Loucy (cell line): ENCODE measurements around the gene FAM133A.

ENCODE experiments used
- H2AFZ ChIP-seq: fragments of 200-600 bp; sonication (generic); 2 replicates; pipeline ENCODE4 v1.6.0; 2016; ENCODE audit warnings: antibody characterized with exemption, mild to moderate bottlenecking, low read length, moderate library complexity
- H3F3A ChIP-seq: fragments of 200-600 bp; 2 replicates; pipeline ENCODE4 v1.6.0; 2016; ENCODE audit warnings: antibody characterized with exemption, low read depth, mild to moderate bottlenecking
- H3K27me3 ChIP-seq: fragments of 200-600 bp; sonication (generic); 2 replicates; pipeline ENCODE4 v1.6.1; 2014; ENCODE audit warnings: low read length, mild to moderate bottlenecking; ENCODE audit not compliant: insufficient read depth, poor library complexity, severe bottlenecking
- H3K36me3 ChIP-seq: fragments of 200-600 bp; sonication (generic); 2 replicates; pipeline ENCODE4 v1.6.1; 2016; ENCODE audit warnings: low read length; ENCODE audit not compliant: insufficient read depth
- H3K4me1 ChIP-seq: fragments of 200-600 bp; sonication (generic); 2 replicates; pipeline ENCODE4 v1.5.1; 2014; ENCODE audit warnings: low read length, mild to moderate bottlenecking; ENCODE audit not compliant: insufficient read depth, poor library complexity, severe bottlenecking
- H3K4me2 ChIP-seq: fragments of 200-600 bp; sonication (generic); 2 replicates; pipeline ENCODE4 v1.6.0; 2014; ENCODE audit warnings: antibody characterized with exemption, low read length, low read depth, mild to moderate bottlenecking; ENCODE audit not compliant: poor library complexity, severe bottlenecking
- H3K4me3 ChIP-seq: fragments of 200-600 bp; sonication (generic); 2 replicates; pipeline ENCODE4 v1.5.1; 2014; ENCODE audit warnings: low read length, mild to moderate bottlenecking, mixed read lengths; ENCODE audit not compliant: poor library complexity, severe bottlenecking
- H3K79me2 ChIP-seq: fragments of 200-600 bp; sonication (generic); 2 replicates; pipeline ENCODE4 v1.6.1; 2014; ENCODE audit warnings: low read length; ENCODE audit not compliant: insufficient read depth
- H3K9ac ChIP-seq: fragments of 200-600 bp; sonication (generic); 2 replicates; pipeline ENCODE4 v1.6.0; 2014; ENCODE audit warnings: mild to moderate bottlenecking, low read depth, low read length, moderate library complexity; ENCODE audit not compliant: poor library complexity, severe bottlenecking
- H3K9me2 ChIP-seq: fragments of 200-600 bp; sonication (generic); replicated peaks from 2 replicates; pipeline ENCODE4 v1.6.1; 2016; ENCODE audit warnings: low read depth, low read length, mixed read lengths
- H3K9me3 ChIP-seq: fragments of 200-600 bp; sonication (generic); 2 replicates; pipeline ENCODE4 v1.6.1; 2014; ENCODE audit warnings: mild to moderate bottlenecking, antibody characterized with exemption, low read length, low read depth; ENCODE audit not compliant: insufficient read depth
- H4K20me1 ChIP-seq: fragments of 200-600 bp; sonication (generic); 2 replicates; pipeline ENCODE4 v1.6.0; 2014; ENCODE audit warnings: antibody characterized with exemption, low read length, mild to moderate bottlenecking; ENCODE audit not compliant: insufficient read depth, poor library complexity, severe bottlenecking
- CTCF ChIP-seq: fragments of 200-600 bp; sonication (generic); conservative IDR thresholded peaks from 2 replicates; pipeline ENCODE4 v1.5.1; 2014; ENCODE audit warnings: mild to moderate bottlenecking, antibody characterized with exemption, low read length
- EZH2phosphoT487 ChIP-seq: fragments of 200-600 bp; IDR thresholded peaks from 2 replicates; pipeline ENCODE4 v1.6.1; 2018; ENCODE audit warnings: antibody characterized with exemption, mild to moderate bottlenecking, moderate library complexity, borderline replicate concordance

Gene FAM133A

GRCh38 chrX:93673869-93674271 lies at the start of gene FAM133A:
Gene FAM133A (plus strand): TSS chrX:93674206. CDS start chrX:93709420, 35,214 bp downstream.
- H3K4me1 ChIP-seq, result no peaks in the 10 kb centered on the region
- H2AFZ ChIP-seq, result no peak within 1 kb of the TSS
- H3K4me2 ChIP-seq, result no peak within 1 kb of the TSS

GRCh38 chrX:93637591-93637990 lies 36.4 kb upstream of the FAM133A start:
- Histone ChIP-seq H3K27me3 (no peaks in the 10 kb centered on the region), H4K20me1 (no peaks in the 10 kb centered on the region), H2AFZ (no peak overlapping the region), H3K4me2 (no peak overlapping the region), H3K9ac (no peak overlapping the region), H3K36me3 (no peaks in the 10 kb centered on the region), H3K4me1 (no peaks in the 10 kb centered on the region), H3K9me2 (no peaks in the 10 kb centered on the region), H3F3A (no peaks in the 10 kb centered on the region), H3K4me3 (no peak overlapping the region), H3K9me3 (no peaks in the 10 kb centered on the region), H3K79me2 (no peaks in the 10 kb centered on the region)
- no peak for TF ChIP-seq CTCF
- no peak for TF ChIP-seq EZH2phosphoT487

More at GRCh38 chrX:93673869-93674271, at the start of gene FAM133A:
- H3K9me2 ChIP-seq, result no peaks in the 10 kb centered on the region
- no peak for TF ChIP-seq CTCF
- TF ChIP-seq EZH2phosphoT487, result no peak
- H3K36me3 ChIP-seq, result no peaks in the 10 kb centered on the region
- no peaks in the 10 kb centered on the region for H3K9me3 ChIP-seq
- H3K27me3 ChIP-seq, result no peaks in the 10 kb centered on the region
- no peak within 1 kb of the TSS for H3K9ac ChIP-seq
- H4K20me1 ChIP-seq, result no peaks in the 10 kb centered on the region
- no peak within 1 kb of the TSS for H3K4me3 ChIP-seq
- no peaks in the 10 kb centered on the region for H3K79me2 ChIP-seq
- no peaks in the 10 kb centered on the region for H3F3A ChIP-seq

- no peaks in the 10 kb centered on the region for H3K4me1 ChIP-seq
- no peaks in the 10 kb centered on the region for H3K9me3 ChIP-seq
- no peak overlapping the region for H3K4me3 ChIP-seq
- TF ChIP-seq CTCF (no peak), EZH2phosphoT487 (no peak)
- H3K36me3 ChIP-seq, result no peaks in the 10 kb centered on the region
- H2AFZ ChIP-seq, result no peak overlapping the region
- H3K79me2 ChIP-seq, result no peaks in the 10 kb centered on the region
- H3K9me2 ChIP-seq, result no peaks in the 10 kb centered on the region
- H3K27me3 ChIP-seq, result no peaks in the 10 kb centered on the region
- no peaks in the 10 kb centered on the region for H3F3A ChIP-seq
- H4K20me1 ChIP-seq, result no peaks in the 10 kb centered on the region
- H3K4me2 ChIP-seq, result no peak overlapping the region
- H3K9ac ChIP-seq, result no peak overlapping the region
Measured at GRCh38 chrX:93649381-93649780, 24.6 kb upstream of the FAM133A start.
